Suprapubic skin (tissue), 3 donors: Measurements from ENCODE around the gene LHX2.

ENCODE experiments used
- CTCF ChIP-seq, 2 donors: fragments of 200-600 bp in 1 of 2; fragments of 450-650 bp in 1 of 2; sonication (generic) in 1 of 2; IDR thresholded peaks; one replicate each; pipeline ENCODE4 v1.5.1; 2016 to 2019; ENCODE audit warnings: antibody characterized with exemption in 2 of 2, mild to moderate bottlenecking in 1 of 2, moderate library complexity in 1 of 2
- POLR2A ChIP-seq, 2 donors: fragments of 450-650 bp; IDR thresholded peaks; one replicate each; pipeline ENCODE4 v1.6.1; 2017; ENCODE audit warnings: antibody characterized with exemption in 2 of 2, mild to moderate bottlenecking in 2 of 2, moderate library complexity in 2 of 2

- TF ChIP-seq CTCF (IDR thresholded peaks at IDR 0.05) (no peak), POLR2A (IDR thresholded peaks at IDR 0.05) (no peak)
Observed at GRCh38 chr9:124013309-124014210, 2.0 kb downstream of the LHX2 start.
